GM06990 (cell line): Measurements from ENCODE around the gene ADAMTSL2.

Experiments used
- DNase-seq: peaks from one replicate; pipeline ENCODE4 v3.0.0-alpha.2; 2011; ENCODE audit not compliant: insufficient read length; ENCODE audit errors: extremely low read depth
- H3K27me3 ChIP-seq: replicated peaks from 2 replicates; pipeline ENCODE4 v1.6.0; 2011; ENCODE audit warnings: low read length; ENCODE audit not compliant: control insufficient read depth, insufficient read depth
- H3K36me3 ChIP-seq: 2 replicates; pipeline ENCODE4 v1.5.1; 2011; ENCODE audit warnings: low read length; ENCODE audit not compliant: control insufficient read depth, insufficient read depth
- H3K4me3 ChIP-seq: replicated peaks from 2 replicates; pipeline ENCODE4 v1.5.1; 2011; ENCODE audit warnings: low read depth, mild to moderate bottlenecking, control low read depth, low read length
- CTCF ChIP-seq: IDR thresholded peaks from 2 replicates; pipeline ENCODE4 v1.5.1; 2011; ENCODE audit warnings: low read length, control low read depth, mild to moderate bottlenecking, inconsistent platforms; ENCODE audit not compliant: insufficient read depth, poor library complexity, severe bottlenecking

Gene ADAMTSL2

GRCh38 chr9:133571391-133571890 is 36.9 kb downstream of the ADAMTSL2 start:
- no peak for TF ChIP-seq CTCF
- Histone ChIP-seq H3K36me3 (no peaks in the 10 kb centered on the region), H3K4me3 (no peak overlapping the region), H3K27me3 (no peaks in the 10 kb centered on the region; the same call in 1 of the 2 replicates)
- no peak for DNase-seq

DNA sequence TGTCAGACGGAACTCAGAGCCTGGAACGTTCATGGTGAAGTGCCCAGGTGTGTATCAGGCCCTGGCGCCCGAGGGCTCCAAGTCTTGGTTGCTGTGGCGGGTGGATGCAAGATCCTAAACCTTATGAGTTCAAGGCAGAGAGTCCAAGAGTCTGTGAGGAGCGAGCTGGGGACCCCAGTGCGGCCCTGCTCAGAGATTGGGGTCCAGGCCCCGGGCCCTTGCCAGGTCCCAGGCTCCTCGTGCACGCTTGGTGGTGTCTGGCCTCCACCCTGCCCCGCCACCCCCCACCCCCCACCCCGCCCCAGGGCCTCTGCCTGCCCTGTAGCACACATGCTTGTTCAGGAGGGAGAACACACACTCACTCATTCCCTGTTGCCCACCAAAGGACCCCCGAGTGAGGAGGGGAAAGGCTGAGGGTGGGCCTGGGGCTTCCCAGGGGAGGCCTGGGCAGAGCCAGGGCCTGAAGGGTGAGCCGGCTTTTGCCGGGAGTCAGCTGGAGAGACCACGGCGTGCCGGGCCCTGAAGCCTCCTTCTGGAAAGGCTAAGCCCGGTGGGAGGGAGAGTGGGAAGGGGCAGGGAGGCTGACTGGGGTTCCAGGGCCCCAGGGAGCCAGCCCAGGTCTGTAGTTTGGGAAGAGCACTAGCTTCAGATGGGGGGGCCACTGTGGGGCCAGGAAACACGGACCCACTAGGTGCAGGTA is 37.5 kb downstream of the ADAMTSL2 start:
- no peak for DNase-seq
- no peak for TF ChIP-seq CTCF
- H3K4me3 ChIP-seq: no peak overlapping the region
- no peaks in the 10 kb centered on the region for H3K36me3 ChIP-seq
- H3K27me3 ChIP-seq: no peaks in the 10 kb centered on the region; the same call in 1 of the 2 replicates

DNA sequence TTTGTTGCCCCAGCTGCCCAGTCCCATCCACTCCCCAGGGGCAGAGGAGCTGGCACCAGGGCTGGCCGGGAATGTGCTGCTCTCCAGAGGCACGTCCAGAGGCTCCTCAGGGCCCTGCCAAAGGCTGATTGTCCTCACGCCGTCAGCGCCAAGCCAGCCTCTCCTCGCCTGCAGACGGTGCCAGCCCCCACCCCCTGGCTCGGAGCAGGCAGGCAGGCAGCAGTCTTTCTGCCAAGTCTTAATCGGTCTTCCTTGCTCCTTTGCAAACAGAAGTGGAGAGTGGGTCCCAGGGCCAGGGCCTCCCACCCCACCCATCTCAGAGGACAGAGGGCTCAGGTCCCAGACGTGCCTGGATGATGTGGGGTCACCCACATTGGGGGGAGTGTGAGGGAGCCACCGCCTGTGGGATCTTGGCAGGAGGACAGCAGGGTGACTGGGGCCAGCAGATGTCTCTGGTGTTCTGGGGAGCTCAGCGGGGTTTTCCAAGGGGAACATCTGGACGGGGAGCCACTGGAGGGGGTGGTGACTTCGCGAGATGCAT is 38.4 kb downstream of the ADAMTSL2 start:
- TF ChIP-seq CTCF: no peak
- no peak for DNase-seq
- Histone ChIP-seq H3K36me3 (no peaks in the 10 kb centered on the region), H3K27me3 (no peaks in the 10 kb centered on the region; the same call in 1 of the 2 replicates), H3K4me3 (no peak overlapping the region)

GRCh38 chr9:133573791-133574515 is 39.4 kb downstream of the ADAMTSL2 start:
- DNase-seq: no peak
- no peak for TF ChIP-seq CTCF
- Histone ChIP-seq H3K4me3 (no peak overlapping the region), H3K36me3 (no peaks in the 10 kb centered on the region), H3K27me3 (no peaks in the 10 kb centered on the region; the same call in 1 of the 2 replicates)

GRCh38 chr9:133574771-133575170 is 40.3 kb downstream of the ADAMTSL2 start:
- no peak for TF ChIP-seq CTCF
- no peak overlapping the region for H3K4me3 ChIP-seq

More at GRCh38 chr9:133574771-133575170, 40.3 kb downstream of the ADAMTSL2 start:
- no peaks in the 10 kb centered on the region; the same call in 1 of the 2 replicates for H3K27me3 ChIP-seq
- DNase-seq: no peak
- no peaks in the 10 kb centered on the region for H3K36me3 ChIP-seq
